Measurements from ENCODE around the gene DAPP1.
A peak's percentile ranks its signal among the peaks of the same experiment; 100 is the strongest.

DAPP1 gene

DNA sequence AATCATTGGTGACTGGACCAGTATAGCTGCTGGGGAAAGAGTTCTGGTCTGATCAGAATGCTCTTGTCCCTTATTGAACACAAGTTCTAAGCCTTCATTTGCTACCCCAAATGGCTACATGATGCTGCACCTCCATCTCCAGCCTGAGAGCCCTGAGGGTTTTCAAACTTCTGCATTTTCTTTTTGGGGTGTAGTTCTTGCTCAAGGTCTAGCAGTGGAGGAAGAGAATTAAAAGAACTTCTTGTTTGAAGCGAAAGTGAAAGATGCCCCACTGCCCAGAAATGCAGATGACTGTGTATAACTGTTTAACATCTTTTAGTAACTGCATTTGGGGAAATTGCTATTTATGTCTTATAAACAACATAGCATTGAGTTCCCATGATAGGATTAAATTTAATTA lies 39.1 kb downstream of the DAPP1 start:
- Histone ChIP-seq H3K27ac (ENCODE audit: poor library complexity, severe bottlenecking) (no peak overlapping the region), H3K9me3 (ENCODE audit: severe bottlenecking) (no peaks in the 10 kb centered on the region), H3K36me3 (ENCODE audit: low read depth) (peaks cover 30% of the 10 kb centered on the region), H3K4me3 (ENCODE audit: severe bottlenecking) (no peak overlapping the region), H3K27me3 (ENCODE audit: insufficient read depth, poor library complexity, severe bottlenecking) (no peaks in the 10 kb centered on the region), H3K4me1 (ENCODE audit: insufficient read depth, poor library complexity, severe bottlenecking) (no peaks in the 10 kb centered on the region)
- ATAC-seq (ENCODE audit: low read depth) (no peak), DNase-seq (ENCODE audit: low spot score) (no peak)
- TF ChIP-seq, protein P1, sequence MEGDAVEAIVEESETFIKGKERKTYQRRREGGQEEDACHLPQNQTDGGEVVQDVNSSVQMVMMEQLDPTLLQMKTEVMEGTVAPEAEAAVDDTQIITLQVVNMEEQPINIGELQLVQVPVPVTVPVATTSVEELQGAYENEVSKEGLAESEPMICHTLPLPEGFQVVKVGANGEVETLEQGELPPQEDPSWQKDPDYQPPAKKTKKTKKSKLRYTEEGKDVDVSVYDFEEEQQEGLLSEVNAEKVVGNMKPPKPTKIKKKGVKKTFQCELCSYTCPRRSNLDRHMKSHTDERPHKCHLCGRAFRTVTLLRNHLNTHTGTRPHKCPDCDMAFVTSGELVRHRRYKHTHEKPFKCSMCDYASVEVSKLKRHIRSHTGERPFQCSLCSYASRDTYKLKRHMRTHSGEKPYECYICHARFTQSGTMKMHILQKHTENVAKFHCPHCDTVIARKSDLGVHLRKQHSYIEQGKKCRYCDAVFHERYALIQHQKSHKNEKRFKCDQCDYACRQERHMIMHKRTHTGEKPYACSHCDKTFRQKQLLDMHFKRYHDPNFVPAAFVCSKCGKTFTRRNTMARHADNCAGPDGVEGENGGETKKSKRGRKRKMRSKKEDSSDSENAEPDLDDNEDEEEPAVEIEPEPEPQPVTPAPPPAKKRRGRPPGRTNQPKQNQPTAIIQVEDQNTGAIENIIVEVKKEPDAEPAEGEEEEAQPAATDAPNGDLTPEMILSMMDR (IDR thresholded peaks at IDR 0.05; ENCODE audit: poor library complexity, severe bottlenecking), result no peak

DNA sequence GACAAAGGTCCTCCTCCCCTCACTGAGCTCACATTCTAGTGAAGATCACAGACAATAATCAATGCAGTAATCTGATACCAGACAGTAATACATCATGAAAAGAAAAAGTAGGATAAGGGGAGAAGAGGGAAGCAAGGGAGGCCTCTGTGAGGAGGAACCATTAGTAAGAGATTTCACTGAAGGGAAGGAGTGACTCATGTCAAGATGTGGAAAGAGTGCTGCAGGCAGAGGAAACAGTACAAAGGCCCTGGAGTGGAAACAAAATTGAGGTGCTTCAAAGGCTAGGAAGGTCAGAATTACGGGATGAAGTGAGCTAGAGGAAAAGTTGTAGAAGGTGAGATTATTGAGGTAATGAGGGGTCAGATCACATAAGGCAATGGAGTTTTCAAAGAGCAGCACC lies 39.5 kb downstream of the DAPP1 start:
- TF ChIP-seq, protein P1 (IDR thresholded peaks at IDR 0.05; ENCODE audit: poor library complexity, severe bottlenecking), result no peak
- Histone ChIP-seq H3K36me3 (ENCODE audit: low read depth) (peaks cover 30% of the 10 kb centered on the region), H3K27me3 (ENCODE audit: insufficient read depth, poor library complexity, severe bottlenecking) (no peaks in the 10 kb centered on the region), H3K4me3 (ENCODE audit: severe bottlenecking) (no peak overlapping the region), H3K4me1 (ENCODE audit: insufficient read depth, poor library complexity, severe bottlenecking) (no peaks in the 10 kb centered on the region), H3K27ac (ENCODE audit: poor library complexity, severe bottlenecking) (no peak overlapping the region), H3K9me3 (ENCODE audit: severe bottlenecking) (no peaks in the 10 kb centered on the region)
- peak; percentile 99 for ATAC-seq (ENCODE audit: low read depth)
- DNase-seq (ENCODE audit: low spot score), result no peak

DNA sequence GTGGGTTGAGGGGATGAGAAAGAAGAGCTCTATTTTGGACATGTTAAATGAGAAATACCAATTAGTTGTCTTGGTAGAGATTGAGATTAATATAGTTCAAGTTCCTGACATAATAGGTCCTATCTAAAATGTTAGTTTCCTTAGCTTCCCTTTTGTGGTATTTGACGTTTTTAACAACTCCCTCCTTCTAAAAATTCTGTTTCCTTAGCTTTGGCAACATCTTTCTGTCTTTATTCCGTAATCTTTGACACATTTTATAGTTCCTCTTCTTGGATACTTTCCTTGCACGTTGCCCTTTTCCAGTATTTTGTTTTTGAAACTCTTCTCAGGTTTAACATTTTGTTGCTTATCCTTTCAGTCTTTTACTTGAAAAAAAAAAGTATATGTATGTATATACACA lies 40.7 kb downstream of the DAPP1 start:
- peaks cover 37% of the 10 kb centered on the region for H3K36me3 ChIP-seq (ENCODE audit: low read depth)
- no peak overlapping the region for H3K27ac ChIP-seq (ENCODE audit: poor library complexity, severe bottlenecking)
- no peaks in the 10 kb centered on the region for H3K4me1 ChIP-seq (ENCODE audit: insufficient read depth, poor library complexity, severe bottlenecking)
- DNase-seq (ENCODE audit: low spot score), result no peak
- H3K9me3 ChIP-seq (ENCODE audit: severe bottlenecking), result no peaks in the 10 kb centered on the region
- H3K4me3 ChIP-seq (ENCODE audit: severe bottlenecking), result no peak overlapping the region
- TF ChIP-seq, protein P1 (IDR thresholded peaks at IDR 0.05; ENCODE audit: poor library complexity, severe bottlenecking), result no peak
- no peak for ATAC-seq (ENCODE audit: low read depth)
- H3K27me3 ChIP-seq (ENCODE audit: insufficient read depth, poor library complexity, severe bottlenecking), result no peaks in the 10 kb centered on the region

DNA sequence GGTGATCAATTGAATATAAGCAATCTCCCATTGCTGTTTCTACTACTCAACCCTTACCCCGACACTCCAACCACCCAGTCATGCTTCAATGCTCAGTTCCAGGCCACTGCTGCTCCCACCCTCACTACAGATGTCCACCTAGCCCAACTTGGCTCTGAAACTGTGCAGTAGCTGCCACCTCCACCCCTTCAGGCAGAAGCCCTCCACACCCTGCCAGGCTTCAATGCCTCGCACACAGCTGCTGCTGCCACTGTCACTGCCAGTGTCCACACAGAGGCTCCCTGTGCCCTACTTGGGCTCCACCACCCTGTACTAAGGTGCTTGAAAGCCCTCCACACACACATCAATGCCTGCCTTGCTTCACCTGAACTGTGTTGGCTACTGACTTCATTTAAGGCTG lies 43.0 kb downstream of the DAPP1 start:
- Histone ChIP-seq H3K9me3 (ENCODE audit: severe bottlenecking) (no peaks in the 10 kb centered on the region), H3K27me3 (ENCODE audit: insufficient read depth, poor library complexity, severe bottlenecking) (no peaks in the 10 kb centered on the region), H3K27ac (ENCODE audit: poor library complexity, severe bottlenecking) (no peak overlapping the region), H3K4me1 (ENCODE audit: insufficient read depth, poor library complexity, severe bottlenecking) (peaks cover 4% of the 10 kb centered on the region), H3K36me3 (ENCODE audit: low read depth) (peaks cover 29% of the 10 kb centered on the region; the same call in 1 of the 2 replicates), H3K4me3 (ENCODE audit: severe bottlenecking) (no peak overlapping the region)
- ATAC-seq (ENCODE audit: low read depth) (no peak), DNase-seq (ENCODE audit: low spot score) (no peak)
- TF ChIP-seq, protein P1 (IDR thresholded peaks at IDR 0.05; ENCODE audit: poor library complexity, severe bottlenecking), result no peak

DNA sequence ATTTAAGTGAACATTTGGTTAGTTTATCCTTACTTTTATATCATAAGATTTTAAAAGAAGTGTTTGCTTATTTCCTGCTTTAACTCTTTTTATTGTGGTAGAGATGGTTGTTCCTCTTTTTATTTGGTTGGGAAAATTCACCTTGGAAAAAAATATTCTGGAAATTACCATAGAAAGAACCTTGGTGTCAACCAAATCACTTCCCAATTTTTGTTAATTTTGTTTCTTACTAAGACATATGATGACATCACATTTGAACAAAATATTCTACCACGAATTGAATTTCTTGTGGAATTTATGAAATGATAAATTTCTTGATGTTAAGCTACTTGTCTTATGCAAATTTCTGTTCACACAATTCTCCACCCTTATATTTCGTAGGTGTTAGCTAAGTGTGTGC lies 43.9 kb downstream of the DAPP1 start:
- Histone ChIP-seq H3K4me3 (ENCODE audit: severe bottlenecking) (no peak overlapping the region), H3K27ac (ENCODE audit: poor library complexity, severe bottlenecking) (no peak overlapping the region), H3K9me3 (ENCODE audit: severe bottlenecking) (no peaks in the 10 kb centered on the region), H3K36me3 (ENCODE audit: low read depth) (peaks cover 29% of the 10 kb centered on the region; the same call in 1 of the 2 replicates), H3K27me3 (ENCODE audit: insufficient read depth, poor library complexity, severe bottlenecking) (no peaks in the 10 kb centered on the region), H3K4me1 (ENCODE audit: insufficient read depth, poor library complexity, severe bottlenecking) (peaks cover 4% of the 10 kb centered on the region)
- ATAC-seq (ENCODE audit: low read depth) (no peak), DNase-seq (ENCODE audit: low spot score) (no peak)
- TF ChIP-seq, protein P1 (IDR thresholded peaks at IDR 0.05; ENCODE audit: poor library complexity, severe bottlenecking), result no peak

All from RWPE2 (cell line).